ENCODE data around the gene ACTA1.
"Not testable (repeated sequence)": the region's sequence is repeated elsewhere in the genome, so short reads cannot be mapped to it uniquely, and the experiment has no call there.

Gene ACTA1

DNA sequence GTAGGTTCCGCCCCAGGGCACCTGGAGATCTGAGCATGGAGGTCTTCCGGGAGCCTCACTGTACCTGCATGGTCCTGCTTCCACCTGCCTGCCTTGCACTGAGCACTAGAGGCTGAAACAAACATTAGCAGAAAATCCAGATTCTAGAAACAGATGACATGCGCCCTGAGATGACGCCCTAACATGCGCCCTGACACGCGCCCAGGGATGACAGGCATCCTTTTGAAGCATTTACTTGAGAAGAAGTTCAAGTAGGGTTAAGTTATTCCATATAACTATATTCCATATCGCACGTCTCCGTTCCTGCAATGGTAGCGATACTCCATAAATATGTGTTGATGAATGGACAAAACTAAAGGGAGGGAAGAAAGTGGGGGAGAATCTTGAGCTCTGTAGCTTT, 13.7 kb downstream of the ACTA1 start:
- Histone ChIP-seq H3K4me1 (ENCODE audit: control insufficient read depth, insufficient read depth, low read length) (no peaks in the 10 kb centered on the region), H3K4me3 (ENCODE audit: low read depth, low read length) (no peak overlapping the region), H3K9ac (ENCODE audit: low read depth, low read length) (no peak overlapping the region), H3K27me3 (ENCODE audit: control insufficient read depth, insufficient read depth, low read length) (no peaks in the 10 kb centered on the region), H3K9me3 (ENCODE audit: control insufficient read depth, insufficient read depth, low read length) (no peaks in the 10 kb centered on the region), H3K36me3 (ENCODE audit: control insufficient read depth, insufficient read depth, low read length) (no peaks in the 10 kb centered on the region)

DNA sequence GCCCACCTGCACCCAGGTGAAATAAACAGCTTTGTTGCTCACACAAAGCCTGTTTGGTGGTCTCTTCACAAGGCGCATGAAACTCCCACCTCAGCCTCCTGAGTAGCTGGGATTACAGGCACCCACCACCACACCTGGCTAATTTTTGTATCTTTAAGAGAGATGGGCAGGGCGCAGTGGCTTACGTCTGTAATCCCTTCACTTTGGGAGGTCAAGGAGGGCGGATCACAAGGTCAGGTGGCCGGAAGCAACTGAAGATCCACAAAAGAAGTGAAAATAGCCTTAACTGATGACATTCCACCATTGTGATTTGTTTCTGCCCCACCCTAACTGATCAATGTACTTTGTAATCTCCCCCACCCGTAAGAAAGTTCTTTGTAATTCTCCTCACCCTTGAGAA, 15.3 kb downstream of the ACTA1 start:
- H3K27me3 ChIP-seq (ENCODE audit: control insufficient read depth, insufficient read depth, low read length); H3K4me3 ChIP-seq (ENCODE audit: low read depth, low read length); H3K9me3 ChIP-seq (ENCODE audit: control insufficient read depth, insufficient read depth, low read length); H3K9ac ChIP-seq (ENCODE audit: low read depth, low read length); H3K36me3 ChIP-seq (ENCODE audit: control insufficient read depth, insufficient read depth, low read length); H3K4me1 ChIP-seq (ENCODE audit: control insufficient read depth, insufficient read depth, low read length): not testable (repeated sequence)

DNA sequence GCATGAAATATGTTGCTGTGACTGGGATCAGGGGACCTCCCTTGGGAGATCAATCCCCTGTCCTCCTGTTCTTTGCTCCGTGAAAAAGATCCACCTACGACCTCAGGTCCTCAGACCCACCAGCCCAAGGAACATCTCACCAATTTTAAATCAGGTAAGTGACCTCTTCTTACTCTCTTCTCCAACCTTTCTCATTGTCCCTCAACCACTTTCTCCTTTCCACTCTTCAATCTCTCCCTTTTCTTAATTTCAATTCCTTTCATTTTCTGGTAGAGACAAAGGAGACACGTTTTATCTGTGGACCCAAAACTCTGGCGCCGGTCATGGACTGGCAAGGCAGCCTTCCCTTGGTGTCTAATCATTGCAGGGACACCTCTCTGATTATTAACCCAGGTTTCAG, 21.1 kb downstream of the ACTA1 start:
- not testable (repeated sequence) for H3K9ac ChIP-seq (ENCODE audit: low read depth, low read length); H3K4me1 ChIP-seq (ENCODE audit: control insufficient read depth, insufficient read depth, low read length); H3K4me3 ChIP-seq (ENCODE audit: low read depth, low read length); H3K36me3 ChIP-seq (ENCODE audit: control insufficient read depth, insufficient read depth, low read length); H3K9me3 ChIP-seq (ENCODE audit: control insufficient read depth, insufficient read depth, low read length)
- peaks cover 15% of the 10 kb centered on the region for H3K27me3 ChIP-seq (ENCODE audit: control insufficient read depth, insufficient read depth, low read length)

DNA sequence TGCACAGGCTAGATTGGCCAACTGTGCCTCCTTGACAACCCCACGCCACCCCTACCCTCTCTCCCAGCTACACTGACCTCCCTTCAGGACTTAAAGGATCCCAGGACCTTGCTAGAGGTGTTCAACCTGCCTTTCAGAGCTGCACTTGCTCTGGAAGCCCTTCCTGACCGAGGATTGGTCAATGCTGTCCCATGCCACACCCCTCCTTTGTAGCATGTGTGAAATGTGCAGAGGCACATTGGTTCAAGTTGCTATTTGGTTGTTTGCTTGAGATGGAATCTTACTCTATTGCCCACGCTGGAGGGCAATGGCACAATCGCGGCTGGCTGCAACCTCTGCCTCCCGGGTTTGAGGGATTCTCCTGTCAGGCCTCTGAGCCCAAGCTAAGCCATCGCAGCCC, 21.8 kb downstream of the ACTA1 start:
- Histone ChIP-seq H3K27me3 (ENCODE audit: control insufficient read depth, insufficient read depth, low read length) (peaks cover 21% of the 10 kb centered on the region), H3K4me1 (ENCODE audit: control insufficient read depth, insufficient read depth, low read length) (no peaks in the 10 kb centered on the region), H3K9me3 (ENCODE audit: control insufficient read depth, insufficient read depth, low read length) (no peaks in the 10 kb centered on the region), H3K4me3 (ENCODE audit: low read depth, low read length) (no peak overlapping the region), H3K9ac (ENCODE audit: low read depth, low read length) (no peak overlapping the region), H3K36me3 (ENCODE audit: control insufficient read depth, insufficient read depth, low read length) (no peaks in the 10 kb centered on the region)

DNA sequence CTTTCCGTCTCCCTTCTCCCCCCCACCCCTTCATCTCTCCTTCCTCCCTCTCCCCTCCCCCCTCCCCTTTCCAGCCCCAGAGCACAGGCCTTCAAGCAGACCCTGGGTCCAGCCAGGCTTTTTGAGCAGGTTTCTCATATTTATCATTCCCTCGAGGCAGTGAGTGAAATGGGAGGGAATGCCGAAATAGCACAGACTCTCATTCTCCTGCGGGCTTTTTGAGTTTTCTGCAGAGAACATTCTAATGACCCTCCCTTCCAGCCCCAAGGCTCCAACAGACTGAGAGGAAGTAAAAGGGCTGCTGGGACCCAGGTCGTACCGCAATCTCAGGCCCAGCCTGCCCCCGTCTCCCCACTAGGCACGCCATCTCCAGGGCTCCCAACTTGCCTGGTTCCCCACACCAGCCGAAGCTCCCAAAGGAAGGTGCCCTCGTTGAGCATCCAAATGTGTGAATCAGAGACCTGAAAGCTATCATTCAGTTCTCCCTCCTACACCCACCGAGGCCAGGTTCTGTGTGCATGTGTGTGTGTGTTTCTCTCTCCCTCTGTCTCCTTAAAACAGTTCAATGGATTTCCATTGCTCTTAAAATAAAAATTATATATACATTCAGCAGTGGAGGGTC, 22.3 kb downstream of the ACTA1 start:
- no peak overlapping the region for H3K9ac ChIP-seq (ENCODE audit: low read depth, low read length)
- H3K27me3 ChIP-seq (ENCODE audit: control insufficient read depth, insufficient read depth, low read length) = peaks cover 25% of the 10 kb centered on the region
- H3K9me3 ChIP-seq (ENCODE audit: control insufficient read depth, insufficient read depth, low read length) = no peaks in the 10 kb centered on the region
- no peaks in the 10 kb centered on the region for H3K4me1 ChIP-seq (ENCODE audit: control insufficient read depth, insufficient read depth, low read length)
- no peaks in the 10 kb centered on the region for H3K36me3 ChIP-seq (ENCODE audit: control insufficient read depth, insufficient read depth, low read length)
- H3K4me3 ChIP-seq (ENCODE audit: low read depth, low read length) = no peak overlapping the region

DNA sequence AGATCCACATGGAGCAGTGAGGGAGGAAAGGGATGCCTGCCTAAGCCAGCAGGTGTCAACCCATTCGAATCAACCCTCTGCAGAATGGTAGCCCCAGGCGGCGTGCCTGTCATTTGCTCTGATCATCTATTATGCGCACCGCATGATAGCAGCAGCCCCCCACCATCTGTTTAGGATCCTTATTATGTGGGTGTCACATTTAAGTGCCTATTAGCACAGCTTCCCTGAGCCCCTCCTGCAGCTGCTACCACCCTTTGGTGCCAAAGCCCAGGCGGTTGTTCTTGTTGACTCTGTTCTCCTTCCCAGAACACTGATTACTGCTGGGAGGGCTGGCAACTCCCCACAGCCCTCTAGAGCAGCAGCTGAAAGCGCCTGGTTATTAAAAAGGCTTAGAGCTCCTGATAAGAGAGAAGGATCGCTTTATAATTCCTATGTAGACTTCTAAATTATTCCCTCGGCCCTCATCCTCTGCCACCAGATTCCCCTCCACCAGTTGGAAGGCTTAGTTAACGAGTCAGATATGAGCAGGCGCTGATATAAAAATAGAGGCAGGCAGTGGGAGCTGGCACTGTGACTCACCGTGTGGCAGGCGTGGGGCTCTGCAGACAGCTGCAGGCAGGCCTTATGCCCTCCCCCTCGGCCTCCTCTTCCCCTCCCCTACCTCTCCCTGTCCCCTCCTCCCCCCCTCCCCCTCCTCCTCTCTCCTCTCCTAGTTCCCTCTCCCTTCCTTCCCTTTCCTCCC, 23.0 kb downstream of the ACTA1 start:
- H3K4me3 ChIP-seq (ENCODE audit: low read depth, low read length) = no peak overlapping the region
- H3K9ac ChIP-seq (ENCODE audit: low read depth, low read length) = no peak overlapping the region
- H3K27me3 ChIP-seq (ENCODE audit: control insufficient read depth, insufficient read depth, low read length) = peaks cover 30% of the 10 kb centered on the region
- no peaks in the 10 kb centered on the region for H3K9me3 ChIP-seq (ENCODE audit: control insufficient read depth, insufficient read depth, low read length)
- H3K36me3 ChIP-seq (ENCODE audit: control insufficient read depth, insufficient read depth, low read length) = no peaks in the 10 kb centered on the region
- H3K4me1 ChIP-seq (ENCODE audit: control insufficient read depth, insufficient read depth, low read length) = no peaks in the 10 kb centered on the region

DNA sequence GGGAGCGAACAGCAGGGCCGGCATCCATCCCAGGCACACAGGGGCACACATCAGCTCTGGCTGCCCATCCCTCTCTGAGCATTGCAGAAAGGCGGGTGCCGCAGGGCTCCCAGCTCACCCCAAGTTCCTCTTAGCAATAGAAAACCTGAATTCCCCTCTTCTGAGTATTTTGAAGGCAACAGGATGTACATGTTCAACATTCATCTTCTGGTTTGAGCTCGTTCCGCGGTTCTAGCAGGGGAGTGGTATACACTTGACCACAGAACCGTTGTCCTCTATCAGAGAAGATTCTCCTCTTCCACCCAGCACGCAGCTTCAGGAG, 23.6 kb downstream of the ACTA1 start:
- Histone ChIP-seq H3K4me1 (ENCODE audit: control insufficient read depth, insufficient read depth, low read length) (no peaks in the 10 kb centered on the region), H3K4me3 (ENCODE audit: low read depth, low read length) (no peak overlapping the region), H3K27me3 (ENCODE audit: control insufficient read depth, insufficient read depth, low read length) (peaks cover 34% of the 10 kb centered on the region), H3K9ac (ENCODE audit: low read depth, low read length) (no peak overlapping the region), H3K36me3 (ENCODE audit: control insufficient read depth, insufficient read depth, low read length) (no peaks in the 10 kb centered on the region), H3K9me3 (ENCODE audit: control insufficient read depth, insufficient read depth, low read length) (no peaks in the 10 kb centered on the region)

DNA sequence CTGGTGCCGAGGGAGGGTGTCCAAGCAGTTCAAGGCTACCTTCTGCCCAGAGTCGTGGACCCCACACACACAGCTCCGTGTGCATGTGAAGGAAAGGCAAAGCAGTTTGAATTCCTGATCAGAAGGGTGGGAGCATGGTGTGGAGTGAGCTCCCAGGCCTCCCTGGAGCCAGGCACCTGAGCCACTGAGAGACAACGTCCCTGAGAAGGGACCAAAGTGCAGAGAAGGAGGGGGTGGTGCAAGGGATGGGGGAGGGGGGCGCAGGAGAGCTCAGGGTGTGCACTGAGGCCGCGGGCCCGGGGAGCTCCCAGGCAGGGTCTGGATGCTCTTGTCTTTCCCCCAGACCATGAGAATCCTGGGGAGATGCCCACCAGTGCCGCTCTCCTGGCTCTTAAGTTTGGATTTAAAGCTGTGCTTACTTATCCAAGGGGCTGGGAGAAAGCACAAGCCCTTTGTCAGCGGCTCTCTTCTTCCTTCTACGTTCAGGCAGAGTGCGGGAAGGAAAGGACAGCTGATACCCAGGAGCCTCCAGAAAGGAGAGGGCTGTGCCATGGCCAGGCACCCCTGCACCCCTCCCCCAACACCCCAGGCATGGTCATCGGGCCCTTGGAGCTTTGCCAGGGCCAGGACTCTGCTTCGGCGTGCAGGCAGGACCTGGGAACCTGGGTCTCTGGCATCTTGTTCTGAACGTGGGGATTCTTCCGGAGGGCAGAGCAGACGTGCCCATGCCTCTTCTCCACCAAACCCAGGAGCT, 24.1 kb downstream of the ACTA1 start:
- Histone ChIP-seq H3K9me3 (ENCODE audit: control insufficient read depth, insufficient read depth, low read length) (no peaks in the 10 kb centered on the region), H3K36me3 (ENCODE audit: control insufficient read depth, insufficient read depth, low read length) (no peaks in the 10 kb centered on the region), H3K4me3 (ENCODE audit: low read depth, low read length) (no peak overlapping the region), H3K9ac (ENCODE audit: low read depth, low read length) (no peak overlapping the region), H3K4me1 (ENCODE audit: control insufficient read depth, insufficient read depth, low read length) (no peaks in the 10 kb centered on the region), H3K27me3 (ENCODE audit: control insufficient read depth, insufficient read depth, low read length) (peaks cover 35% of the 10 kb centered on the region)

DNA sequence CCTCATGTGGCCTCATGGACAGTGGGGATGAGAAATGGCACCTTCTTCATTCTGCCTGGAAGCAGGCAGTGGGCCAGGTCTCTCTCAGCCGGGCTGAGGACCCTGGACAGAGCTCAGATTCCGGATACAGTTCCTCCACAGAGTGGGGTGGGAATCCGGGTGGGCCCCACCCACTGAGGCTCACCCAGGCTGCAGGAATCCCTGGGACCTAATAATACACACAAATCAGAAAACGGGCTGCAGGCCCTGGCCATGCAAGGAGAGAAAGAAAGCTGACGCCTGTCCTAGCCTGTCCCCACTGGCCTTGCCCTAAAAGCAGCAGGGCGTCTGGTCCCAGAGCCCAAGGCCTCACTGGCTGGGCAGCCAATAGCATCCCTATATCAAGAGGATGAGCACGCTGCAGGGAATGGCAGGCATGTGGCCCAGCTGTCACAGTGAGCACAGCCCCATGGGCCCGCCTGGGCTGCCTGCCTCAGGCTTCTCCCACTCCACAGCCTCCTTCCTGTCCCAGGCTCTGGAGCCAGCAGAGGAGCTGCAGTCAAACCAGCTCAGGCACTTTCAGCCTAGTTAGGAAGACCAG, 25.3 kb downstream of the ACTA1 start:
- H3K36me3 ChIP-seq (ENCODE audit: control insufficient read depth, insufficient read depth, low read length) = no peaks in the 10 kb centered on the region
- H3K9ac ChIP-seq (ENCODE audit: low read depth, low read length) = no peak overlapping the region
- no peak overlapping the region for H3K4me3 ChIP-seq (ENCODE audit: low read depth, low read length)
- no peaks in the 10 kb centered on the region for H3K9me3 ChIP-seq (ENCODE audit: control insufficient read depth, insufficient read depth, low read length)
- peaks cover 35% of the 10 kb centered on the region for H3K27me3 ChIP-seq (ENCODE audit: control insufficient read depth, insufficient read depth, low read length)
- no peaks in the 10 kb centered on the region for H3K4me1 ChIP-seq (ENCODE audit: control insufficient read depth, insufficient read depth, low read length)

DNA sequence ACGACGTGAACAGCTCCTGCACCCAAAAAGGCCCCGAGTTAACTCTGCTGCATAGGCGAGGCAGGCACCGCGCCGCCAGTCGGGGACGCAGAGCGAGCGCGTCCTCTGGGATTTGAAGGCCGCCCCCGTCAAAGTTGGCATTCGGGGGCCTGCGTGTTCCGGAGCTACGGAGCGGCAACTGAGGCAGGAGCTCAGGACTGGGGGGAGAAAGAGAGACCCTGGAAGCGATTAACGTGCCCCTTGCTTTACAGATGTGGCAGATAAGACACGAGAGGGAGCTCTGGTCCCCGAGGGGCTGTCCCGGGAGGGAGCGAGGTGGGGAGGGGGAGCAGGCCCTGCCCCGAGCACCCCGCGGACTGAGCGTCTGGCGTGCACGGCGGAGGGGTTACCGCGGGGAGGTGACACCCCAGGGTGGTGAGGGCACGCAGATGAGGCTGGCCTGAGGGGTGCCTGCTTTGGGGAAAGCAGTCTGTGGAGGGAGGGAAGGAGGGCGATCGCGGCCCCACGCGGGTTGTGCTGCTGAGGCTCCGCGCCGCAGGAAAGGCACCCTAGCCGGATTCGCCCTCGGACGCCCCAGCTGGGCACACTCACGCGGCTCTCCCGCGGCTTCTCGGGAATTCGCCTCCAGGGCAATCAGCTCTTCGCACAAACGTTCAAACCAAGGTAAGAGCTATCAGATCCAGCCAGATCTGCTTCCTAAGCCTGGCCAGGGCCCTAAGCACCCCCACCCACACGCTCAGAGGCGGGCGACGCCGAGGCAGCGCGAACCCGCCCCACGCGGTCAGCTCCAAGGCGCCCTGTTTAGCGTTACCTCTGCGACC, 26.5 kb downstream of the ACTA1 start:
- H3K27me3 ChIP-seq (ENCODE audit: control insufficient read depth, insufficient read depth, low read length) = peaks cover 35% of the 10 kb centered on the region
- H3K4me1 ChIP-seq (ENCODE audit: control insufficient read depth, insufficient read depth, low read length) = no peaks in the 10 kb centered on the region
- peak overlapping the region; percentile 58 for H3K4me3 ChIP-seq (ENCODE audit: low read depth, low read length)
- H3K36me3 ChIP-seq (ENCODE audit: control insufficient read depth, insufficient read depth, low read length) = no peaks in the 10 kb centered on the region
- no peak overlapping the region for H3K9ac ChIP-seq (ENCODE audit: low read depth, low read length)
- H3K9me3 ChIP-seq (ENCODE audit: control insufficient read depth, insufficient read depth, low read length) = no peaks in the 10 kb centered on the region

DNA sequence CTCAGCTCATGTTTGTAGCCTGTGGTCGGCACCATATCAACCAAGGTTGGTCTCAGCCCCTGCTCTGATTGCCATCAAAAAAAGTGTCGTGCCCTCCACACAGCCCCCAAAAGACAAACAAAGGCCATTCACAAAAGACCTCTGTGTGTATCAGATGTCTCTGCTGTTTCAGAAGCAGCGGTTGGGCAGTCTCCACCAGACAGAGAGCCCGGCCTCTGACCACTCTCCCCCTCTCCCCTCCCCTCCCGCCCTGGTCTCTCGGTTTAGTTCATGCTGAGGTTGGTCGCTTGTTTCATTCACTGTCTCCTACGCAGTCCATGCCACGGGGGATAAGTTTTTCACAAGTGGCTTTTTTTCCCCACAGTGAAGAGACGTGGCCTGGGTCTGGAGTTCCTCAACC, 27.1 kb downstream of the ACTA1 start:
- peak overlapping the region; percentile 58 for H3K4me3 ChIP-seq (ENCODE audit: low read depth, low read length)
- H3K9ac ChIP-seq (ENCODE audit: low read depth, low read length) = no peak overlapping the region
- H3K4me1 ChIP-seq (ENCODE audit: control insufficient read depth, insufficient read depth, low read length) = no peaks in the 10 kb centered on the region
- no peaks in the 10 kb centered on the region for H3K9me3 ChIP-seq (ENCODE audit: control insufficient read depth, insufficient read depth, low read length)
- H3K27me3 ChIP-seq (ENCODE audit: control insufficient read depth, insufficient read depth, low read length) = peaks cover 35% of the 10 kb centered on the region
- H3K36me3 ChIP-seq (ENCODE audit: control insufficient read depth, insufficient read depth, low read length) = no peaks in the 10 kb centered on the region
